MG63 (cell line): Measurements from ENCODE around the gene CARMIL1. TPM values are rescaled to one million over a fixed set of nuclear protein-coding genes. Genes with fewer than 3 reads are reported as not detected.
A peak's percentile ranks its signal among the peaks of the same experiment; 100 is the strongest.

ENCODE experiments used
- DNase-seq: peaks from one replicate; pipeline ENCODE4 v3.0.0-alpha.2; 2020
- H3K27me3 ChIP-seq: fragments of 250-450 bp; sonication (Bioruptor Pico); 2 replicates; pipeline ENCODE4 v1.5.1; 2020; ENCODE audit warnings: mild to moderate bottlenecking, moderate library complexity
- H3K36me3 ChIP-seq: fragments of 250-450 bp; sonication (Bioruptor Pico); 2 replicates; pipeline ENCODE4 v1.5.1; 2020; ENCODE audit warnings: mild to moderate bottlenecking, moderate library complexity
- H3K4me3 ChIP-seq: fragments of 250-450 bp; sonication (Bioruptor Pico); 2 replicates; pipeline ENCODE4 v1.5.1; 2020; ENCODE audit warnings: mild to moderate bottlenecking, moderate library complexity
- H3K9me3 ChIP-seq: fragments of 250-450 bp; sonication (Bioruptor Pico); 2 replicates; pipeline ENCODE4 v1.5.1; 2020; ENCODE audit warnings: mild to moderate bottlenecking, moderate library complexity
- total RNA-seq: library from RNA; depleted of rRNA; stranded (reverse); fragments of >200 nt; shearing (Covaris generic); gene quantifications from 2 replicates; pipeline ENCODE4 v1.2.3, GENCODE V29; 2014; ENCODE audit warnings: low replicate concordance

The CARMIL1 gene
- total RNA-seq, 1 experiment from 2014 or later: 3.4 TPM

DNA sequence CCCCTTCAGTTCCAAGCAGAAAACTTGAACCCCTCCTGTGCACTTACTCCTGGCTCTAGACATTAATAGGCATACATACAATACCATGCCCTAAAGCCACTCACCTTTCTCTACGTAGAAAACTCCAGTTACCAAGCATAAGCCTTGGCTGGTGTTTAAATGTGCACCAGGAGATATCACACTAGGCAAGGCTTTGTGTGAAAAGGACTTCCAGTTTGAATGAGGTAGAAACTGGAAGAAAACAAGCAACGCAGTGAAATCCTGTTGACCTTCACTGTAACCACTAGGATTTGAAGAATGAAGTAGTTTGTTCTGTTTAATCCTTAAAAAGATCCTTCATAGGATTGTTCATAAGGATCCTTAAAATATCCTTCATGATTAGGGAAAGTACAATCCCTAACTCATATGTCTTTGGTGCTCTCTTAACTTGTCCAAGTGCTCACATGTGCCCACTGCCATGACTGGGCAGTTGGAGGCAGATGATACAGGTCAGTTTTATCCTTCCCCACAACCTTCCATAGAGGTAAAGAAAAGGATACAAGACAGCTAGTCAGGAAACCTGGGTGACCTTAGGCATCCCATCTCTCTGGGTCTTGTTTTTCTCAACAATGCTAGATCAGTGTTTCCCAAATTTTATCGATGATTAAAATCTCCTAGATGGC is 363.6 kb downstream of the CARMIL1 start:
- Histone ChIP-seq H3K27me3 (no peaks in the 10 kb centered on the region), H3K4me3 (no peak overlapping the region), H3K9me3 (no peaks in the 10 kb centered on the region), H3K36me3 (no peaks in the 10 kb centered on the region)
- DNase-seq: no peak

DNA sequence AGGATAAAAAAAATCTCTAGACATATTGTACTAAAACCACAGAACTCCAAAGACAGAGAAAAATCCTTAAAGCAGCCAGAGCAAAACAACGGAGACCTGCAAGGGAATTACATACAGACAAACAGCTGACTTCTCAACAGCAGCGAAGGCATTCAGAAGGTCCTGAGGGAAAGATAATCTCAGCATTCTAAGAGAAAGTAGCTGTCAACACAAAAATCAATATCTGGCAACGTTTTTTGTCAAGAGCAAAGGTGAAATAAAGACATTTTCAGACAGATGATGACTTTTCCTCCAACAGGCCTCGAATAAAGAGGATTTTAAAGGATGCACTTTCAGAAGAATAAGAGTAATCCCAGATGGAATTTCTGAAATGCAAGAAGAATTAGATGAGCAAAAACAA is 366.7 kb downstream of the CARMIL1 start:
- H3K9me3 ChIP-seq: no peaks in the 10 kb centered on the region
- no peak overlapping the region for H3K4me3 ChIP-seq
- H3K27me3 ChIP-seq: peaks cover 4% of the 10 kb centered on the region; the same call in 1 of the 2 replicates
- H3K36me3 ChIP-seq: no peaks in the 10 kb centered on the region
- DNase-seq: no peak

DNA sequence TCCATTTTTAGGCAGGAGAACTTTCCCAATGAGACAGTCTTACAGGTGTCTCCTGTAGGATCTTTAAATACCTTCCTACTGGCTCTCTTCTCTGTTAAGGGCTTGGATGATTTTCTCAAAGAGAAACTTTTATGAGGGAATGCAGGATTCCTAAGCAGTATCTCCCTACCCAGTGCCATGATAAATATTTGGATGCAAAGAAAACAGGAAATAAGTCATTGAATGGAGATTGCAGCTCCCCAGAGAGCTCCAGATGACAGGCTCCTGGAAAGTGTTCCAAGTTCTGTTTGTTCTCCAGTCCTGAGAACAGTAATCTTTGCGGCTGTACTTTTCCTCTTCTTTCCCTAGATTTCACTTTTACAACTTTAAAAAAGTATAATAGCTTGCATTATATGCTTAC is 370.4 kb downstream of the CARMIL1 start:
- Histone ChIP-seq H3K27me3 (peaks cover 4% of the 10 kb centered on the region; the same call in 1 of the 2 replicates), H3K4me3 (no peak overlapping the region), H3K36me3 (no peaks in the 10 kb centered on the region), H3K9me3 (no peaks in the 10 kb centered on the region)
- DNase-seq: no peak

GRCh38 chr6:25652007-25652515 is 372.9 kb downstream of the CARMIL1 start, which contains the start of gene SCGN:
SCGN (plus strand) TSS chr6:25652215; CDS start chr6:25652404, 189 bp downstream.
- DNase-seq: peak; percentile 44
- H3K27me3 ChIP-seq: peaks cover 4% of the 10 kb centered on the region; the same call in 1 of the 2 replicates
- H3K36me3 ChIP-seq: no peaks in the 10 kb centered on the region
- no peaks in the 10 kb centered on the region for H3K9me3 ChIP-seq
- H3K4me3 ChIP-seq: no peak within 1 kb of the TSS

- no peaks in the 10 kb centered on the region for H3K27me3 ChIP-seq
- no peak overlapping the region for H3K4me3 ChIP-seq
- H3K36me3 ChIP-seq: no peaks in the 10 kb centered on the region
- DNase-seq: peak; percentile 9
- no peaks in the 10 kb centered on the region for H3K9me3 ChIP-seq
These were observed 376.5 kb downstream of the CARMIL1 start for GRCh38 chr6:25655723-25656122.

GRCh38 chr6:25659633-25660368 is 380.6 kb downstream of the CARMIL1 start:
- H3K9me3 ChIP-seq: no peaks in the 10 kb centered on the region
- no peak overlapping the region for H3K4me3 ChIP-seq
- no peaks in the 10 kb centered on the region for H3K36me3 ChIP-seq
- no peaks in the 10 kb centered on the region for H3K27me3 ChIP-seq
- no peak for DNase-seq

GRCh38 chr6:25660512-25660911 is 381.3 kb downstream of the CARMIL1 start:
- Histone ChIP-seq H3K4me3 (no peak overlapping the region), H3K27me3 (no peaks in the 10 kb centered on the region), H3K36me3 (no peaks in the 10 kb centered on the region), H3K9me3 (no peaks in the 10 kb centered on the region)
- DNase-seq: peak; percentile 66

DNA sequence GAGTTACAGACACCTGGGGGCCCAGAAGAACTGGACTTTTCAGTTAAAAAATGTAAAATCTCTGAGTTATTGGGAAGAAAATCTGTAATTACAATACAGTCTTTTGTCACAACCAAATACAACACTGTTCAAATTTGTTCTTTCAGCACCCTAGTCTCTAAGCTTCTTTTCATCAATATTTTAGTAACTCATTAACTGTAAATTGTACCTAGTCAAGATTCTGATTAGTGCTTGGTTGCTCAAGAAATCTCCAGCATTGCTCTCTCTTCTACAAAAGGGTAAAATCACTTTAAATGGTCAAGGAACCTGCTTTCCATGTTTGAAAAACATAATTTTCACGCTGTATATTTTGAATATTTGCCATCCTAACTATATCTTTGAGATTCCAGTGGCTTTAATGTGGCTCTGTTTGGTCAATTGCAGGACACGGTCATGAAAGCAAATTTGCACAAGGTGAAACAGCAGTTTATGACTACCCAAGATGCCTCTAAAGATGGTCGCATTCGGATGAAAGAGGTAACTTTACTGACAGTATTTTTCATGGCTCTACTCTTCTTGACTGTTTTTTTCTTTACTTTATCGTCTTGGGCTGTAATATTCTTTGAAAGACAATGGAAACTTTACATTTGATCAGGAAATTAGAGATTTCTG is 382.1 kb downstream of the CARMIL1 start:
- H3K9me3 ChIP-seq: no peaks in the 10 kb centered on the region
- no peaks in the 10 kb centered on the region for H3K27me3 ChIP-seq
- no peak overlapping the region for H3K4me3 ChIP-seq
- H3K36me3 ChIP-seq: no peaks in the 10 kb centered on the region
- DNase-seq: no peak

GRCh38 chr6:25665455-25665854 is 386.3 kb downstream of the CARMIL1 start:
- H3K36me3 ChIP-seq: no peaks in the 10 kb centered on the region
- no peaks in the 10 kb centered on the region for H3K27me3 ChIP-seq
- no peak overlapping the region for H3K4me3 ChIP-seq
- H3K9me3 ChIP-seq: no peaks in the 10 kb centered on the region
- no peak for DNase-seq

GRCh38 chr6:25669413-25669812 is 390.2 kb downstream of the CARMIL1 start:
- Histone ChIP-seq H3K4me3 (no peak overlapping the region), H3K9me3 (no peaks in the 10 kb centered on the region), H3K27me3 (no peaks in the 10 kb centered on the region), H3K36me3 (no peaks in the 10 kb centered on the region)
- no peak for DNase-seq
